Endothelial cell of umbilical vein (primary cell): ENCODE measurements around the gene PRR14. TPM values are rescaled to one million over a fixed set of nuclear protein-coding genes. Genes with fewer than 3 reads are reported as not detected.

Experiments
- BruUV-seq: library from RNA; stranded (reverse); fragments of 400-500 nt; replicated peaks from 2 replicates; lab custom pipeline; 2021; lab: Mats Ljungman, UMichigan
- CTCF ChIA-PET: fragments of 300-600, 350-600 bp; sonication (Branson Sonifier 250); formaldehyde crosslinking; loops from one replicate; lab custom pipeline; 2021; ENCODE audit warnings: antibody characterized with exemption, inconsistent platforms; lab: Charles Lee
- POLR2A ChIA-PET: fragments of 300-600, 350-600 bp; sonication (Branson Sonifier 250); formaldehyde crosslinking; loops from one replicate; lab custom pipeline; 2021; ENCODE audit warnings: antibody characterized with exemption, inconsistent platforms; lab: Charles Lee
- DNase-seq: peaks from one replicate; pipeline ENCODE4 v3.0.0-alpha.2; 2011; ENCODE audit warnings: low read depth, low spot score
- FAIRE-seq: peaks from 2 replicates; lab custom pipeline; 2011; peaks lifted over from hg19 to GRCh38; lab: Jason Lieb, UNC
- H2AFZ ChIP-seq: 2 replicates; pipeline ENCODE4 v1.6.0; 2012; ENCODE audit warnings: low read depth, low read length, control low read depth, inconsistent platforms
- H3K27ac ChIP-seq: 2 replicates; pipeline ENCODE4 v1.5.1; 2011; ENCODE audit warnings: low read depth, mild to moderate bottlenecking, control low read depth, low read length, moderate library complexity; ENCODE audit not compliant: insufficient read depth
- H3K27me3 ChIP-seq, 2 experiments: 2 replicates each; pipeline versions ENCODE4 v1.6.0 to v1.6.1; 2011; ENCODE audit warnings: low read length in 2 of 2, mixed read lengths in 1 of 2; ENCODE audit not compliant: control insufficient read depth in 2 of 2, insufficient read depth in 2 of 2
- H3K36me3 ChIP-seq, 2 experiments: 2 replicates in 1 of 2; 3 replicates in 1 of 2; pipeline ENCODE4 v1.5.1; 2011; ENCODE audit warnings: low read length in 2 of 2, mild to moderate bottlenecking in 1 of 2, moderate library complexity in 1 of 2; ENCODE audit not compliant: control insufficient read depth in 2 of 2, insufficient read depth in 2 of 2; ENCODE audit errors: extremely low read depth in 1 of 2
- H3K4me1 ChIP-seq: 3 replicates; pipeline ENCODE4 v1.5.1; 2011; ENCODE audit warnings: mild to moderate bottlenecking, low read length; ENCODE audit not compliant: control insufficient read depth, insufficient read depth; ENCODE audit errors: extremely low read depth
- H3K4me2 ChIP-seq: 2 replicates; pipeline ENCODE4 v1.6.1; 2011; ENCODE audit warnings: low read length, control low read depth, mixed read lengths; ENCODE audit not compliant: insufficient read depth
- H3K4me3 ChIP-seq, 3 experiments: fragments of 200-600 bp in 1 of 3; sonication (generic), shearing (Covaris generic) in 1 of 3; replicated peaks in 1 of 3; 2 replicates each; pipeline ENCODE4 v1.5.1; 2011 to 2016; ENCODE audit warnings: control low read depth in 3 of 3, low read length in 3 of 3, mild to moderate bottlenecking in 2 of 3, inconsistent platforms in 1 of 3, low read depth in 1 of 3, moderate library complexity in 1 of 3; ENCODE audit not compliant: insufficient read depth in 1 of 3
- H3K79me2 ChIP-seq: 2 replicates; pipeline ENCODE4 v1.6.0; 2012; ENCODE audit warnings: low read length, inconsistent platforms; ENCODE audit not compliant: control insufficient read depth, insufficient read depth
- H3K9ac ChIP-seq: replicated peaks from 2 replicates; pipeline ENCODE3; 2011; ENCODE audit warnings: low read length, control low read depth; ENCODE audit not compliant: insufficient read depth; ENCODE audit errors: extremely low read depth
- H3K9me1 ChIP-seq: replicated peaks from 3 replicates; pipeline ENCODE4 v1.6.0; 2011; ENCODE audit warnings: mild to moderate bottlenecking, low read length; ENCODE audit not compliant: control insufficient read depth, insufficient read depth; ENCODE audit errors: extremely low read depth
- H3K9me3 ChIP-seq: replicated peaks from 2 replicates; pipeline ENCODE4 v1.5.1; 2012; ENCODE audit warnings: low read length, inconsistent platforms; ENCODE audit not compliant: control insufficient read depth, insufficient read depth
- H4K20me1 ChIP-seq: replicated peaks from 2 replicates; pipeline ENCODE3; 2011; ENCODE audit warnings: mild to moderate bottlenecking, low read length; ENCODE audit not compliant: control insufficient read depth, insufficient read depth; ENCODE audit errors: extremely low read depth
- CTCF ChIP-seq, 2 donors: IDR thresholded peaks; 1 replicate in 1 of 2; 2 replicates in 1 of 2; pipeline ENCODE4 v1.5.1; 2011; ENCODE audit warnings: low read length in 2 of 2, mild to moderate bottlenecking in 2 of 2, moderate library complexity in 2 of 2, control low read depth in 1 of 2, inconsistent platforms in 1 of 2, low read depth in 1 of 2; ENCODE audit not compliant: insufficient read depth in 1 of 2; ENCODE audit errors: extremely low read depth in 1 of 2
- EZH2 ChIP-seq: IDR thresholded peaks from 2 replicates; pipeline ENCODE4 v1.6.1; 2012; ENCODE audit warnings: borderline replicate concordance, low read depth, mild to moderate bottlenecking, moderate library complexity, low read length, inconsistent platforms; ENCODE audit not compliant: severe bottlenecking
- FOS ChIP-seq: IDR thresholded peaks from 2 replicates; pipeline ENCODE4 v1.6.1; 2011; ENCODE audit warnings: mild to moderate bottlenecking, low read length, moderate library complexity, borderline replicate concordance; ENCODE audit not compliant: insufficient read depth
- GATA2 ChIP-seq: IDR thresholded peaks from 2 replicates; pipeline ENCODE4 v1.7.0; 2011; ENCODE audit warnings: low read depth, mild to moderate bottlenecking, moderate library complexity, mixed read lengths, low read length; ENCODE audit not compliant: insufficient read length, insufficient read depth
- JUN ChIP-seq: IDR thresholded peaks from 2 replicates; pipeline ENCODE4 v1.6.1; 2011; ENCODE audit warnings: borderline replicate concordance, low read depth; ENCODE audit not compliant: insufficient read length, insufficient read depth
- MAX ChIP-seq: IDR thresholded peaks from 2 replicates; pipeline ENCODE4 v1.6.1; 2011; ENCODE audit not compliant: insufficient read depth, insufficient read length
- MYC ChIP-seq: IDR thresholded peaks from one replicate; pipeline ENCODE4 v1.6.1; 2011; ENCODE audit warnings: mild to moderate bottlenecking, low read depth, low read length
- POLR2A ChIP-seq: IDR thresholded peaks from 2 replicates; pipeline ENCODE4 v1.6.1; 2012; ENCODE audit warnings: low read depth, mild to moderate bottlenecking, control low read depth, low read length
- POLR2AphosphoS5 ChIP-seq: IDR thresholded peaks from 2 replicates; pipeline ENCODE4 v1.6.1; 2012; ENCODE audit warnings: low read depth, mild to moderate bottlenecking, control low read depth, low read length, moderate library complexity; ENCODE audit not compliant: insufficient read depth
- dilution Hi-C: fragments of 300-500 bp; cut with MboI; formaldehyde crosslinking; loops from one replicate; pipeline ENCODE4 v1.15.0; 2019; ENCODE audit warnings: low sequenced_read_pairs; ENCODE audit not compliant: extremely low pct_ligation_motif_present
- intact Hi-C: fragments of 100-400 bp; cut with micrococcal nuclease; formaldehyde crosslinking; loops from one replicate; pipeline ENCODE4 v1.10.0; 2022
- polyA plus RNA-seq, 4 experiments: library from polyadenylated mRNA; depleted of rRNA in 3 of 4; stranded (reverse) in 3 of 4; unstranded in 1 of 4; fragments of >200 nt; gene quantifications; 2 replicates each; pipeline versions ENCODE4 v1.2.1 to v1.2.3, GENCODE V29; 2011 to 2012; ENCODE audit warnings: missing spikeins in 1 of 4
- total RNA-seq: library from RNA; stranded (reverse); gene quantifications from 2 replicates; pipeline ENCODE4 v1.2.3, GENCODE V29; 2021

Gene PRR14
- total and polyA plus RNA-seq, 2 donors (not counting 3 experiments of a cell fraction or from before 2014, with no cell fraction given), result 17.0 to 70.0 TPM

GRCh38 chr16:30601966-30602365 lies 48.8 kb upstream of the PRR14 start:
- no peaks in the 10 kb centered on the region for H3K79me2 ChIP-seq
- H3K27me3 ChIP-seq, result no peaks in the 10 kb centered on the region
- H3K4me2 ChIP-seq, result no peak overlapping the region
- dilution Hi-C loops, result no loop called here
- no peak overlapping the region for H3K27ac ChIP-seq
- no peak overlapping the region for H2AFZ ChIP-seq
- H3K4me1 ChIP-seq, result no peaks in the 10 kb centered on the region
- ChIA-PET POLR2A (no interaction called here), CTCF (interaction anchor here (0.8 to 2.9 kb wide), 3 partner anchors 9 to 172 kb away, joined by 3 to 15 read pairs (median 6); partner anchors contain the start of genes DCTPP1 and ZNF689)
- FAIRE-seq (no peak), DNase-seq (no peak)
- H4K20me1 ChIP-seq, result no peaks in the 10 kb centered on the region
- no peaks in the 10 kb centered on the region for H3K9me1 ChIP-seq
- no TSS peak for BruUV-seq
- peaks cover 0 to 18% of the 10 kb centered on the region in 2 experiments for H3K36me3 ChIP-seq
- TF ChIP-seq MYC (no peak), JUN (no peak), FOS (no peak), MAX (no peak), CTCF (IDR thresholded peaks at IDR 0.05; ENCODE audit: extremely low read depth in 1 of 2, insufficient read depth in 1 of 2, low read depth in 1 of 2, low read length in 2 of 2) (no peak), GATA2 (no peak), POLR2AphosphoS5 (no peak), POLR2A (no peak), EZH2 (no peak)
- intact Hi-C loops, result no loop called here
- H3K4me3 ChIP-seq, result no peak overlapping the region
- H3K9me3 ChIP-seq, result no peaks in the 10 kb centered on the region
- H3K9ac ChIP-seq, result no peak overlapping the region
